ENCODE results near the gene IFRD2. TPM values are rescaled to one million over a fixed set of nuclear protein-coding genes. Genes with fewer than 3 reads are reported as not detected.

Gene IFRD2, protein sequence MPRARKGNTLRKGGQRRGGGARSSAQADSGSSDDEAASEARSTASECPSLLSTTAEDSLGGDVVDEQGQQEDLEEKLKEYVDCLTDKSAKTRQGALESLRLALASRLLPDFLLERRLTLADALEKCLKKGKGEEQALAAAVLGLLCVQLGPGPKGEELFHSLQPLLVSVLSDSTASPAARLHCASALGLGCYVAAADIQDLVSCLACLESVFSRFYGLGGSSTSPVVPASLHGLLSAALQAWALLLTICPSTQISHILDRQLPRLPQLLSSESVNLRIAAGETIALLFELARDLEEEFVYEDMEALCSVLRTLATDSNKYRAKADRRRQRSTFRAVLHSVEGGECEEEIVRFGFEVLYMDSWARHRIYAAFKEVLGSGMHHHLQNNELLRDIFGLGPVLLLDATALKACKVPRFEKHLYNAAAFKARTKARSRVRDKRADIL
- total RNA-seq (2022; extraction: Qiagen RNA extraction) = 72.3 to 104 TPM (median 92.6 TPM) in 5 replicates

DNA sequence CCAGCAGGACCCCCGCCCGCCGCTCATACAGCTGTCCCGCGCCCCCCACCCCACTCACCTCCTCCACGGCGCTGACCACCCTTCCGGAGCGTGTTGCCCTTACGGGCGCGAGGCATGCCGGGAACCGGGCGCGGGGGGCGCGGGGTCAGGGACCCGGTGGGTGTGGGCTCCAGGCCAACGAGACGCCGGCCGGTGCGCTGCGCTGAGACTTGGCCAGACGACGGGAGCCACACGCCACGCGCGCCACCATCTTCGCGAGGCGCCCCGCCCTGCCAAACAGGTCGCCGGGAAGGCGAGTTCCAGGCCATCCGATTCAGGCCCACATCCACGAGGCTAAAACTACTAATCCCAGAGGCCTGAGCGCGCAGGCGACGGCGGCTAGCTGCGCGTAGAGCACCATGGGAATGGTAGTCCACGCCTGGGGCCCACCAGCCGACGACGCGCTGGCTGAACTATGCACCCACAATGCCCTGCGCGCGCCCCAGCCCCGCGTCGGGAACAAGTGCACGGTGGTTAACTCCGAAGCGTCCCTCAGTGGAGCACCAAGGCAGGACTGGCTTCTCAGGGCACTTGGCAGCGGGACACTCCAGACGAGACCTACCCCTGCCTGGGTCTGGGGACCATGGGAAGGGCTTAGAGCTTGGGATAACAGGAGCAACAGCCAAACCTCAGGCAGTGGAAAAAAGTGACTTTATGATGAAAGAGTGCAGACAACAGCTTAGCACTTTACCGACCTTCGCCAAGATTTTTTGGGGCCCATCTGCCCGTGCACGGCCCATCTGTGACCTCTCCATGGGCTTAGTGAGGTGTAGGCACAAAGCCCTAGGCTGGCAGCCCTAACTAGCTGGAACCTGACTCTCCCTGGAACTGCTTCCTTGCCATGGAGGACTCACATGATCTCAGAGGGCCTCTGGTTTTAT lies at the start of gene IFRD2:
TSS of gene IFRD2 (minus strand) at position 271 of the 920 bp plus-strand sequence. CDS start at position 116, 155 bp downstream.

DNA sequence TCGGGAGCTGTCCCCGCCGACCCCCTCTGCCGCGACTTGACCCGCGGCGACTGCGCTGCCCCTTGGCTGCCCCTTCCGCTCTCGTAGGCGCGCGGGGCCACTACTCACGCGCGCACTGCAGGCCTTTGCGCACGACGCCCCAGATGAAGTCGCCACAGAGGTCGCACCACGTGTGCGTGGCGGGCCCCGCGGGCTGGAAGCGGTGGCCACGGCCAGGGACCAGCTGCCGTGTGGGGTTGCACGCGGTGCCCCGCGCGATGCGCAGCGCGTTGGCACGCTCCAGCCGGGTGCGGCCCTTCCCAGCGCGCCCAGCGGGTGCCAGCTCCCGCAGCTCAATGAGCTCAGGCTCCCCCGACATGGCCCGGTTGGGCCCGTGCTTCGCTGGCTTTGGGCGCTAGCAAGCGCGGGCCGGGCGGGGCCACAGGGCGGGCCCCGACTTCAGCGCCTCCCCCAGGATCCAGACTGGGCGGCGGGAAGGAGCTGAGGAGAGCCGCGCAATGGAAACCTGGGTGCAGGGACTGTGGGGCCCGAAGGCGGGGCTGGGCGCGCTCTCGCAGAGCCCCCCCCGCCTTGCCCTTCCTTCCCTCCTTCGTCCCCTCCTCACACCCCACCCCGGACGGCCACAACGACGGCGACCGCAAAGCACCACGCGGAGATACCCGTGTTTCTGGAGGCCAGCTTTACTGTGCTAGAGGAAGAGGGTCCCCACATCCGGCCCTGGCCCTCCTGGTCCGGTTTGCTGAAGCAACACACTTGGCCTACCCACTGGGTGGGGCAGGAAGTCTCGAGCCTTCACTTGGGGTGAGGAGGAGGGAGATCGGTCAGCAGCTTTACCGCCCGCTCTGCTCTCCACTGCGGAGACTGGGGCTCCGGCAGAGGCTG lies 48.5 kb upstream of the IFRD2 start, which contains the start of gene RASSF1:
TSS of gene RASSF1 (minus strand) at position 389 of the 882 bp plus-strand sequence. CDS start at position 358, 31 bp downstream.

DNA sequence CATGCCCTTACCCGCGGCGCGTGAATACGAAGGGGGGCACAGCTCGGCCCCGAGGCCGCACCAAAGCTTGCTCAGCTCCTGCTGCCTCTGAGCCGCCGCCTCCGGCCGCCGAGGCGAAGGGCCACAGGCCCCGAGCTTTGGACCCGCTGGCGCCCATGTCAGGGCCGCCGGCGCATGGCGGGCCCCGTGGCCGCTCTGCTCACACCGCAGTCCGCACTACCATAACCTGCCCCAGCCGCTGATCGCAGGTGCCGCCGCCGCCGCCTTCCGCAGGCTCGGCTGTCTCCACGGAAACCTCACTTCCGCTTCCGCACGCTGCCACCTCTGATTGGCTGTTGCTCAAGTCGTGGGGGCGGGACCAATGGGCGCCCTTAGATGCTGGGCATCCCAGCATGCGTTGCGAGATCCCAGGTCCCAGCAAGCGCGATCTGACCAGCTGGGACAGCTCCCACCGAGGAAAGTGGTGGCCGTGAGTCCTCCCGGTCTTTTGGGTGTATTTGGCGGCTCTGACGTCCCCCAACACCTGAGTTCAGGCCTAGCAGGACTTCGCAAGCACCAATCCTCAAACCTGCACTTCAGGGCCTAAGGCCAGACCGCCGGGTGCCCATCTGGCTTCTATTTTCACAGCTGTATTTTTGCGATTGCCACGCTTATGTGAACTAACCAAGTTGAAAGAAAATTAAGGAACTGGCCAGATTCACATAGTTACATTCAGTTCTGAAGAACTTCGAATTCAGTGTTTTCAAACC lies 35.9 kb upstream of the IFRD2 start, which contains the start of gene TUSC2:
TSS of gene TUSC2 (minus strand) at position 281 of the 749 bp plus-strand sequence. CDS start at position 157, 124 bp downstream.

DNA sequence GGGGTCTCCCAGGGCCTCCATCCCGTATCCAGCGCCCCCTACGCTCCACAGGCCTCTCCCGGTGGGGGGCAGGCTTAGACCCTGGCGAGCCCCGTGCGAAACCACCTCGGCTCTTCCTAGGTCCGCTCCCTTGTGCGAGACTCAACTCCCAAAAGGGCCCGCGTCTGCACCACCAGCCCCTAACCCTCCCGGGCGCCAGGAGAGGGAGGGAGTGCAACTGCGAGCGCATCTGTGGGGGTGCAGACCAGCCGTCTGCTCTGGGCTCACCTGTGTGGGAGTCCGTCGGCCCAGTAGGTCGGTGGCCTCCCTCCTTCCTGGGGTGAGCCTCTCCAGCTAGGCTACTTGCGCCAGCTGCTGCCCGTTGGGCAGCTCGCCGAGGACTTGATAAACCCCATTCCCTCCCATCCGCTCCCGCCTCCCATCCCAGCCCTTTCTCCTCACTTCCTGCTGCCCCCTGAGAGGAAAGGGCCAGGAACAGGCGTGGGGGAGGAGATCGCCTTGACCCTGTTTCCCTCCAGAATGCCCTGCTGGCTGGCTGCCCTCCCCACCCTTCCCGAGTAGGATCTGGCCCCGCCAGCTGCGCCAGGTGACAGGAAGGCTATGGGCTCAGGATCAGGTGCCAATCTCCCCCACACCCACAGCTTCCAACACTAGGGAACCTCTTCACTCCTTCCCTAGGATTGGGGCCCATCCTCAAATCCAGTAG lies 30.3 kb upstream of the IFRD2 start, which contains the start of gene HYAL2:
TSS of gene HYAL2 (minus strand) at position 360 of the 706 bp plus-strand sequence. CDS start 2,256 bp downstream, outside the sequence.

DNA sequence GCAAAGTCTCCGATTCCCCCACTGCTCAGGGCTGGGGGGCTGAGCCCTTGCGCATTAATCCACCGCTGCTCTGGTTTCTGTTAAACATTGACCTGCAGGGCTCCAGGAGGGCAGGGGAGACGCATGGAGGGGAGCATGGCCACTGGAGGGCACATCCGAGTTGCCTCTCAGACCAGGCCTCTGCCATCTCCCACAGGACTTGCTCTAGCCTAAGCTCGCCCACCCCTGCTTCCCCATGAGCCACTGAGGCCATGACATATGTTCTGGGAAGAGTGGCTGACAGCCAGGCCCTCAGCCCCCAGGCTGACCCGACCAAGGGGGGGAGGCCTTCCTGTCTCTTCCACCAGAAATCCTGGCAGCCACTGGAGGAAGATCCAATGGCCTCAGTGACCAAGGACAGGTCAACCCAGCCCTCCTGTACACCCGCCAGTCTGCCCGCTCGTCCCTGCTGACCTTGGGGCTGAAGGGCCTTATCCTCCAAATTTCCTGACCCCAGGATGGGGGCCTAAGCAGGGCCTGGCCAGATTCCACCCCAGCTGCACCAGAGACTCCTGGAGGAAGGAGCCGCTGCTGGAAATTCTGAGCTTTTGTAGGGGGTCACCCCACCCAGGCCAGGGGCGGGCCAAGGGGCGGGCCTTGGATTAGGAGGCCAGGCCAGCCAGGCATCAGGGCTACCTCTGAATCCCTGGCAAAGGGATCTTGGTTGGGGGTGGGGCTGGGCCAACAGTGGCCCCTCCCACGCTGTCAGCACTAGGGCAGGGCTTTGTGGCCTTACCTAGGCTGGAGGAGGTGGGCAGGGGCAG lies 11.0 kb upstream of the IFRD2 start, which contains the start of gene HYAL1:
TSS of gene HYAL1 (minus strand) at position 562 of the 803 bp plus-strand sequence. CDS start 618 bp downstream, outside the sequence.

DNA sequence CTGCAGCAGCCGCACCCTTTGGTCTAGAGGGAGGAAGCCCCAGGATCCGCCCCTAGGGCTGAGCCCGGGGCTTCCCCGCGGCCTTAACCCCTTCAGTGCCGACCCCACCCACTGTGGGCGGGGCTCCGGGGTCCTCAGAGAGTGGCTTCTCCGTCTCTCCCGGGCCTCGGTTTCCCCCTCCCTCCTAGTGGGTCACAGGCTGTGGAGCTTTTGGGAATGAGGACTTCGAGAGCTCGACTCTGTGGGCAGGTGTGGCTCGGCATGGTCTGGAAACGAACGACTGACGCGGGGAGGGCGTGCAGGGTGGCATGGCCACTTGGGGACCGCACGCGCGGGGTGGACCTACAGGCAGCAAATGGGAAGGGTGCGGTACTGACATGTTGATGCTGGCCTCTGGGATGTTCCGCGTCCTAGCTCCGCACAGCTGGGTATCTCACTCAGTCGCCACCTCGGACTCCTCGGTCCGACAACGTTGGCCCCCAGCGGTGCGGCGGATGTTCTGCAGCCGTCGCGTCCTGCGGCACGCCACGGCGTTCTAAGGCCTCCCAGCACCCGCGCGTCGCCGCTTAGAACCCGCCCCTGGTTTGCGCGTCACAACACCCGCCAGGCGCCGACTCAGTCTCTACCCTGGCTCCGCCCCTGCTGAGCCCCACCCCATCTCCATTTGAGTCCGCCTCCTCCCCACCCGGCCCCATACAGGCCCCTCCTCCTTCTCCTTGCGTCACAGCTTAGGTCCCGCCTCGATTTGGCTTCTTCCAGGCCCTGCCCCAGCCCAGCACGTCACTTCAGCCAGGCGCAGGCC lies 6.8 kb upstream of the IFRD2 start, which contains the start of the genes HYAL3 and NAA80:
TSS of gene HYAL3 (minus strand) at position 570 of the 802 bp plus-strand sequence. CDS start 3,803 bp downstream, outside the sequence.
TSS of gene NAA80 (minus strand) at position 570 of the 802 bp plus-strand sequence. CDS start 1,942 bp downstream, outside the sequence.

DNA sequence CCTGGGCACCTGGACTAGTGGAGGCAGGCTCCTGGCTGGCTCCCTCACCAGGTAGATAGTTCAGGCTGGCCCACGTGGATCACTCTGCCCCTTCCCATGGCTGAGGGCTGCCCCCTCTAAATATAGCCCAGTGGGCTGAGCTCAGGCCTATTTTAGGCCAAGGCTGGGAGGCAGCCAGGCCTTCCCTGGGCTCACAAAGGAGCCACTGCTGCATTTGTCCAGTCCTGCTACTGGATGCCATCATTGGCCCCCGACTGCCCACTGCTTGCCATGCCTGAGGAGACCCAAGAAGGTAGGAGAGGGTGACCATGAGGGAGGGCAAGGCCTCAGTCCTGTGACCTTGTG lies 13.4 kb downstream of the IFRD2 start, which contains the start of gene LSMEM2:
TSS of gene LSMEM2 (plus strand) at position 208 of the 345 bp plus-strand sequence. CDS start at position 235, 27 bp downstream.

DNA sequence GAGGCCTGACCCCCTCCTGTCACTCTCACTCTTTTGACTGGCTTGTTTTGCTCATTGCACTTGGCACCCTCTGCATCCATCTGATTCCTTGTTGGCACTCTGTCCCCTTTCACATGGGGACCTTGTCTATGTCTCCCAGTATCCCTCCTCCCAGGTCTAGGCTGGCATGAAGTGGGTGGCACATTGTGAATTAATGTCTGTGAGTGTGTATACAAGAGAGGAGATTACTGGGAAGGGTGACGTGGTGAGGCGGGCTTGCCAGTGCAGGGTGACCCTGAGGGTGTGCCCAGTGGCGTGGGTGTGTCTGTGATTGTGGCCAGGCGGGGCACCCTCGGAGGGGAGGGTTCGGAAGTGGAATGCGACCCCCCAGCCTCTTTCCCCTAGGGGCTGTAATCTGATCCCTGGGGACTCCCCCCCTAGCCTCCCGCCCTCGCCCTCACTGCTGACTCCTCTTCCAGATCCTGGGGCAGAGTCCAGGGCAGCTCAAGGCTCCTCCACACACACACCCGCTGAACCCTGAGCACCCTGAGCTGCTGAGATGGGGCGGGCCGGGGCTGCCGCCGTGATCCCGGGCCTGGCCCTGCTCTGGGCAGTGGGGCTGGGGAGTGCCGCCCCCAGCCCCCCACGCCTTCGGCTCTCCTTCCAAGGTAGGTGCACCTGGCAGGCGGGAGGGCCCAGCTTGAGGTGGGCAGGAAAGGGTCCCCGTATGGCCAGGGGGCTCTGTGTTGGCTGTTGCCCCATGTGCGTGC lies 23.4 kb downstream of the IFRD2 start, which contains the start of gene SEMA3B:
TSS of gene SEMA3B (plus strand) at position 445 of the 749 bp plus-strand sequence. CDS start at position 539, 94 bp downstream.

Other genes with a start within 250 kb of the IFRD2 start
- 30.1 to 36.0 TPM (median 33.7 TPM) in 5 replicates for gene RBM5, start 203.5 kb downstream of the IFRD2 start, total RNA-seq (2022; extraction: Qiagen RNA extraction)
- 7.0 to 12.2 TPM (median 10.6 TPM) in 5 replicates for gene SEMA3F, start 137.1 kb downstream of the IFRD2 start, total RNA-seq (2022; extraction: Qiagen RNA extraction)
- gene GNAT1, start 100.8 kb downstream of the IFRD2 start, total RNA-seq (2022; extraction: Qiagen RNA extraction) = 0.06 TPM in 1 of 5 replicates, not detected in the others
- gene SLC38A3, start 87.2 kb downstream of the IFRD2 start, total RNA-seq (2022; extraction: Qiagen RNA extraction) = 0.02 to 0.23 TPM (median 0.08 TPM) in 4 of 5 replicates, not detected in the other
- 34.4 to 48.3 TPM (median 45.0 TPM) in 5 replicates for gene GNAI2, start 56.2 kb downstream of the IFRD2 start, total RNA-seq (2022; extraction: Qiagen RNA extraction)
- 5.6 to 10.6 TPM (median 8.3 TPM) in 5 replicates for gene SEMA3B, start 23.3 kb downstream of the IFRD2 start, total RNA-seq (2022; extraction: Qiagen RNA extraction)
- gene LSMEM2, start 13.3 kb downstream of the IFRD2 start, total RNA-seq (2022; extraction: Qiagen RNA extraction) = 0.09 TPM in 2 of 5 replicates, not detected in the others
- gene HYAL3, start 7.0 kb upstream of the IFRD2 start, total RNA-seq (2022; extraction: Qiagen RNA extraction) = 7.0 to 9.6 TPM (median 8.9 TPM) in 5 replicates
- 4.6 to 7.6 TPM (median 7.1 TPM) in 5 replicates for gene NAA80, start 7.0 kb upstream of the IFRD2 start, total RNA-seq (2022; extraction: Qiagen RNA extraction)
- 0.37 to 0.52 TPM (median 0.44 TPM) in 5 replicates for gene HYAL1, start 11.1 kb upstream of the IFRD2 start, total RNA-seq (2022; extraction: Qiagen RNA extraction)
- 17.4 to 28.8 TPM (median 25.6 TPM) in 5 replicates for gene HYAL2, start 30.3 kb upstream of the IFRD2 start, total RNA-seq (2022; extraction: Qiagen RNA extraction)
- gene TUSC2, start 35.8 kb upstream of the IFRD2 start, total RNA-seq (2022; extraction: Qiagen RNA extraction) = 23.3 to 43.8 TPM (median 36.8 TPM) in 5 replicates
- 16.7 to 21.1 TPM (median 20.4 TPM) in 5 replicates for gene RASSF1, start 48.4 kb upstream of the IFRD2 start, total RNA-seq (2022; extraction: Qiagen RNA extraction)
- 0.93 to 1.8 TPM (median 1.1 TPM) in 5 replicates for gene ZMYND10, start 53.3 kb upstream of the IFRD2 start, total RNA-seq (2022; extraction: Qiagen RNA extraction)
- 12.2 to 15.4 TPM (median 13.0 TPM) in 5 replicates for gene NPRL2, start 58.3 kb upstream of the IFRD2 start, total RNA-seq (2022; extraction: Qiagen RNA extraction)
- gene CYB561D2, start 58.4 kb upstream of the IFRD2 start, total RNA-seq (2022; extraction: Qiagen RNA extraction) = 14.7 to 22.9 TPM (median 22.3 TPM) in 5 replicates
- gene TMEM115, start 67.1 kb upstream of the IFRD2 start, total RNA-seq (2022; extraction: Qiagen RNA extraction) = 37.7 to 48.2 TPM (median 47.5 TPM) in 5 replicates
- gene CACNA2D2, start 211.2 kb upstream of the IFRD2 start, total RNA-seq (2022; extraction: Qiagen RNA extraction) = 0.46 to 0.54 TPM (median 0.51 TPM) in 5 replicates